NT2/D1 (cell line): ENCODE data around the gene MANSC4.

Experiments used
- SUZ12 ChIP-seq: IDR thresholded peaks from 2 replicates; pipeline ENCODE4 v1.6.1; 2011; ENCODE audit not compliant: insufficient read length, insufficient read depth; ENCODE audit errors: extremely low read depth
- YY1 ChIP-seq: IDR thresholded peaks from 2 replicates; pipeline ENCODE4 v1.6.1; 2011; ENCODE audit not compliant: insufficient read length, insufficient read depth
- ZNF274 ChIP-seq: IDR thresholded peaks from 2 replicates; pipeline ENCODE4 v1.6.1; 2011; ENCODE audit warnings: mild to moderate bottlenecking, low read depth, low read length

GRCh38 chr12:27824126-27824842, 44.2 kb upstream of the MANSC4 start:
- no peak for TF ChIP-seq YY1
- no peak for TF ChIP-seq SUZ12
- TF ChIP-seq ZNF274: no peak
